Measurements from ENCODE around the gene DEDD.

- TF ChIP-seq ZBTB2 (CRISPR knock-in tag; IDR thresholded peaks at IDR 0.05; ENCODE audit: low read depth) (no peak), CENPX (CRISPR knock-in tag; IDR thresholded peaks at IDR 0.05) (no peak), PITX1 (CRISPR knock-in tag; IDR thresholded peaks at IDR 0.05) (no peak), EHMT2 (IDR thresholded peaks at IDR 0.05; ENCODE audit: borderline replicate concordance, low read depth, low read length) (no peak), GMEB1 (CRISPR knock-in tag; IDR thresholded peaks at IDR 0.05; ENCODE audit: borderline replicate concordance) (no peak), CREM (IDR thresholded peaks at IDR 0.05) (no peak), CREM (CRISPR knock-in tag; IDR thresholded peaks at IDR 0.05) (no peak)
Observed at GRCh38 chr1:161153176-161153575, 20.7 kb upstream of the DEDD start.

Data from HepG2 (cell line).